ENCODE data around the gene PNLIP. TPM values are rescaled to one million over a fixed set of nuclear protein-coding genes. Genes with fewer than 3 reads are reported as not detected.

PNLIP gene
- under 1 TPM in 6 of 12 donors, not detected in 6; 0.12 to 0.45 (median 0.16) TPM for polyA plus RNA-seq (ENCODE audit: insufficient read length in 12 of 12)
- long read RNA-seq, donor 1, result 0 reads
- long read RNA-seq, donor 2, result 0 reads
- long read RNA-seq, donor 3, result 0 reads
- long read RNA-seq, donor 4, result 0 reads
- long read RNA-seq, donor 5, result 0 reads
- long read RNA-seq, donor 6, result 0 reads
- long read RNA-seq, donor 7, result 0 reads
- long read RNA-seq, donor 8, result 0 reads
- long read RNA-seq, donor 9, result 0 reads
- long read RNA-seq, donor 10, result 0 reads
- long read RNA-seq, donor 11, result 0 reads

DNA sequence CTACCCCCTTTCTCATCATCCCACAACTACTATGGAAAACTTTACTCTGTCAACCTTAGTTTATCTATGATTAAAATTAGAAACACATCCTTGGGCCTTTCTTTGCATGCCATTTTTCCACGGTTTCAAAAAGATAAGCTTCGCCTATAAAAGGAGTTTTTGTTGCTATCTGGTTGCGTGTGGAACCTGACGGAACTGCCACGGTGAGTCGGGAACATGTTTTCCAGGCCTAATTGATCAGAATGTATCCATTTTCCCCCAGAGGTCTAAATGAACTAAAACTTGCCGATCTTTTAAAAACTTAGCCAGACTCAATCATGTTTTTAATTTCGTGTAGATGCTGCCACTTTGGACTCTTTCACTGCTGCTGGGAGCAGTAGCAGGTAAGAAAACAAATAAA is at the start of gene PNLIP:
Gene PNLIP, plus strand, starts transcription at position 176 of the 400 bp plus-strand sequence. Its CDS starts 162 bp downstream, at position 338.
- no peak for DNase-seq

DNA sequence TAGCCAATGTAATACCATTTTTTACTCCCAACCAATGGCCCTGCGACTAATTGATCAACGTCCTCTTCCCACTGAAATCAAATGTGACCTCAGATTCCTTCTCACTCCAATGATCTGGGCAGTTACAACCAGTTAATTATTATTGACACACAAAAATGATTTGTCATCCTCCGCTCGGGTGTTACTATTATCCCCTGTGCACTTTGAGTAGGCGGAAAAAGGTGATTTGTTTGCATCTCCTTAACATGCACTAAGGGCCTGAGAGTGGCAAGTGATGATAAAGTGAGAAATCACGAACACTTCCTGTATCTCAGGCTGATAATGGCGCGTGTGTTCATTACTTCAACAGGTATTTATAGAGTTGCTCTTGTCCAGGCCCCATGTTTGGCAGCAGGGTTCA is 40.9 kb upstream of the PNLIP start:
- no peak for DNase-seq

DNA sequence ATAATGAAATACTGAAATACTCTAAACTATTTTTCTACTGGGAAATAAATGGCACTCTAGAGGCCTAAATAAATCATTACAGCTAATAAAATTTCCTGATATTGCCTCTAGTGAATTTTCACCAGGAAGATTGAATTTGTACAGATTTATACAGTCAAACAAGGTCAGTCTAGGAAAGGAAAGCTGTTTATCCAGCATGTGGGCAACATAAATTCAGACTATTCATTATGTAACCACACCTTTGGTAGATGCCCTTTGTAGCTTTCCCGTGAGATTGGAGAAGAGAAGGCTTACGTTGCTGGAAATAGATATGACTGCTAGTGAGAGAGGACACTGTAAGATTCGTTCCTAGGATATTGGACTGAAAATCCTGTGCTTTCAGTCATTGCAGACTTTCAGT is 35.2 kb upstream of the PNLIP start:
- no peak for DNase-seq

DNA sequence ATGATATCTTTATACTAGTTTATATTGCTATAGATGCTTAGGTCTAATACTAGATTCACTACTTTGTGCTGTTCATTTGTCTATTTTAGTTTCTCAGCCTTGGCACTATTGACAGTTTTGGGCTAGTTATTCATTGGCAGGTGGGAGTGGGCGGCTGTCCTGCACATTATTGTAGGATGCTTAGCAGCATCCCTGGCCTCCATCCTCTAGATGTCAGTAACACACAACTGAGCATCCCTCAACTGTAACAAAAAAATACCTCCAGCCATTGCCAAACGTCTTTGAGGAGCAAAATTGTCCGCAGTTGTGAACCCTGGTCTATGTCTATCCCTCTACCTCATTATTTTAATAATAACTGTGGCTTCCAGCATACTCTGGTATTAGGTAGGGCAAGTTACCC is 34.4 kb upstream of the PNLIP start:
- no peak for DNase-seq

DNA sequence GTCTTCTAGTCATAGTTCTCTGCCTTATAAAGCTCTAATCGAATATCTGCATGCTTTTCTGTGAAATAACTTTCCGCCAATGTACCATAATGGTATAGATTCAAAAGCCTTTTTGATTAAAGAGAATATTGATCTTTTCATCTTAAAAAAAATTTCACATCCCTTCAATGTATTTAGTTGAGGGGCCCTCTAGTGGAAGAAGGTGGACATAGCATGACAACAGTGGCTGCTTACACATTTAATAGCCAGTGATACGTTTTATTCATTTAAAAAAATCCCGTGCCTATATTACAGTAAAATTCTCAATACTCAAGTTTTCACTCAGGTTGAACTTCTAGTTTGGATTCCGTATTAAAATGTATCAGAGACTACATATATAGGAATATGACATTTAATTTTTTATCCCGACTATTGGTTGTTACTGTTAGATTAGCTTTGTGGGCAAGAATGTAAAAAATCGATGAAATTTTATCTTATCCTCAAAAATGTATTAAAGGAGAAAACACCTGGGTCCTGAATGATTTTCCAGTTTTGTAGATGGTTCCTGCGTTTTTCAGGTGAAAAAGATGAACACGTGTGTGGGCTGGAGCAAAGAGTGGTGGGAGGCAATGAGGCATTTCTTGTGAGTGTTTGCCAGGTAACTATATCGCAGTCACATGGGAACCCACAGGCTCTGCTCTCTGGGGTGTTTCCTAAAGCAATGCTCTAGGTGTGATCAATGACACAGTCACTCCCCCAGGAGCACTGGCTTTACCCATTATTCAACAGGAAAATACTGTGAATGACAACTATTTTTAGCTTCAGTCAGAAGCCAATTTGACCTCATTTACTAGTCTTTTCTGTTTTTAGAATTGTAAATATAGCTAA is 24.1 kb upstream of the PNLIP start:
- peak; percentile 33 for DNase-seq

DNA sequence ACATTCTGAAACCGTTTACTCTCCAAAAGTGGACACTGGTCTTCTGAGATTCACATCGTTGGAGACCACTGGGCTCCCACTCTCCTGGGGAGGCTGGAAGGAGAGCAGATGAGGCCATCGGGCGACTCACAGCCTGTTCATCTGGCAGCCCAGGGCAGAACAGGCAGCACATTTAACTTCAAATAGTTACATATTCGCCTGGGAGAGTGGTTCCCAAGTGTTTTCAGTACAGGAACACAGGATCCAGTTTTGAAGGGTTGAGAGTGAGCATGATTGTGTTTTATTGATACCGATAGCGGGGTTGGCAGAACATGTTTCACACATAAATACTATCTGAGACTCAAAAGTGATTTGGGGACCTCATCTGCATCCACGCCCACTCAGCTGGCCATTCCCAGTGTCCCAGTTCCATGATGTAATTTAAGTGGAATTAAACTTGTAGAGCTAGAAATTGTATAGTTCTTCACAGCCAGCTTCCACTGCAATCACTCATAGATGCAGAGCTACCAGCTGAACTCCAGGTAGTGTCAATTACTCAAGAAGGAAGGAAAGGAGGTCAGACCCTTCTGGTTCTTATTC is 22.8 kb upstream of the PNLIP start:
- no peak for DNase-seq

DNA sequence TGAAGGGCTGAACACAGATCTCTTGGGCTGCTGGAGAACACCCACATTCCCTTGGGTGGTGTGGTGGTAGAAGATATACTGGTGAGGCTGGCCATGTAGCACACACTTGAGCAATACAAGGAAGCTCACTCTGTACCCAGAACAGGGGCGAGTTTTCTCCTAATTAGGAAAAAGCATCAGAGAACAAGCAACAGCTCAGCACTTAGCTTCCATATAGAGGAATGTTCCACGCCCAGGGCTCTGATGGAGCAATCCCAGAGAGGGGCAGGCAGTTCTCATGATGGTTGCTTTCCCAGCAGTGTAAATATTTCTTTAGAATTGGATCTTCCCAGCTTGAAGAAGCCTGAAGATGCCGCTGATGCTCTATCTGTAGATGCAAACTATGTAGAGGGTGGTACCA is 21.0 kb upstream of the PNLIP start:
- no peak for DNase-seq

DNA sequence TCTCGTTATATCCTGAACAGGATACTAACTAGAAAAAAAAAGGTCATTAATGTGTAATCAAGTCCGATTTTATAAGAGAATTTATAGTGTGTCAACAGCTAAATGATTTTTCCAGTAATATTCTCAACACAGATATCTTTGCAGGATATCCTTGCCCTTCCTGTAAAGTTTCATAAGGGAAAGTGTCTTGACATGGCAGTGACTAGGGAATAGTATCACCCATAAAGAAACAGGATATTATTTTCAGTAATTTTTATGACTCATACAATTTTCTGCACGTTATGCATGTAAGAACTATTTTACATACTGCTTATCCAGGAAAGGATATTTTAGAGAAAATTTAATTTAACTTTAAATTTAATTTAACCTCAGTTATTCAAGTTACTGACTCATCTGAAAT is 19.5 kb upstream of the PNLIP start:
- DNase-seq, result no peak

DNA sequence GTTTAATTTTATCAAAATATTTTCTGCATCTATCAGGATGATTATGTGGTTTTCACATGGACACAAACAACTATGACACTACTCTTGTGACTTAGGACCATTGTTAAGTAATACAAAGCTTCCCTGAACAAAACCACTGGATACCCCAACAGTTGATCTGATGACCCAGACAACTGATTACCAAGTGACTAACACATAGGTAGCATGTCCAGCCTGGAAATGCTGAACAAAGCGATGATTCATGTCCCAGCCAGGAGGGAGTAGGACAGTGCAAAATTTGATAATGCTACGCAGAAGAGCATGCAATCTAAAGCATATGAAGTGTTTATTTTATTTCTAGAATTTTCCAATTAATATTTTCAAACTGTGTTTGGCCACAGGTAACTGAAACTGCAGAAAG is 8.9 kb upstream of the PNLIP start:
- no peak for DNase-seq

DNA sequence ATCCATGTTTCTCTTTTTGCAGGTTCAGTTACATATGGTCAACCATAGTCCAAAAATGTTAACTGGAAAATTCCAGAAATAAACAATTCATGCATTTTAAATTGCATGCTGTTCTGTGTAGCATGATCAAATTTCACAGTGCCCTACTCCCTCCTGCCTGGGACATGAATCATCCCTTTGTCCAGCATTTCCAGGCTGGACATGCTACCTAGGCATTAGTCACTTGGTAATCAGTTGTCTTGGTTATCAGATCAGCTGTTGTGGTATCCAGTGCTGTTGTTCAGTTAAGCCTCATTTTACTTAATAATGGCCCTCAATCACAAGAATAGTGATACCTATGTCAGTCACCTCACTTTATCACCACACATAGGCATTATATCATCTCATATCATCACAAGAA is 7.3 kb upstream of the PNLIP start:
- DNase-seq, result no peak

DNA sequence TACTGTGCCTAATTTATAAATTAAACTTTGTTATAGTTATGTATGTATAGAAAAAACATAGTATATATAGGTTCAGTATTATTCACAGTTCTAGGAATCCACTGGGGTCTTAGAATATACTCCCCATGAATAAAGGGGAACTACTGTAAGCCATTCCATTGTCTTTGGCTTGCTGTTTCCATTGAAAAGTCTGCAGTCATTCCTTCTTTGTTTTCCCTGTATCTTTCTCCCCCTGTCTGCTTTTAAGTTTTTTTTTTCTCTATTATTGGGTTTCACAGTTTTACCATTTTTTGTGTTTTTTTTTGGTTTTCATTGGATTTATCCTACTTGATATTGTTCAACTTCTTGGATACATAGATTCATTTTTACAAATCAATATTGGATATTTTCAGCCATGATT is 6.7 kb upstream of the PNLIP start:
- no peak for DNase-seq

DNA sequence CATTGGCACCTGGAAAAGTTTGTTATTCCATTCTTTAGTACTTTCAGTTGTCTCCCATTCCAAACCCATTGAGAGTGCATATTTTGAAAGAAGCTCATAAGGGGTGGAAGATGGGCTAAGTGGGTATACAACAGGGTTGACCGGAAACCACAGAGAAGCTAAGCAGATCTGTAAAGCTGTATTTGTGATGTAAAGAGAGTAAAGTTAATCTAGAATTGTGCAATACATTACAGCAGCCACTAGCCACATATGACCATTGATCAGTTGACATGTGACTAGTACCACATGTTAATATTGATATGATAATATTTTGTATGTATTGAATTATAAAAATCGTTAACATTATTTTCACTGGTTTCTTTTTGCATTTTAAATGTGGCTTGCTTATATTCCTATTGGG is 4.9 kb upstream of the PNLIP start:
- DNase-seq, result no peak

DNA sequence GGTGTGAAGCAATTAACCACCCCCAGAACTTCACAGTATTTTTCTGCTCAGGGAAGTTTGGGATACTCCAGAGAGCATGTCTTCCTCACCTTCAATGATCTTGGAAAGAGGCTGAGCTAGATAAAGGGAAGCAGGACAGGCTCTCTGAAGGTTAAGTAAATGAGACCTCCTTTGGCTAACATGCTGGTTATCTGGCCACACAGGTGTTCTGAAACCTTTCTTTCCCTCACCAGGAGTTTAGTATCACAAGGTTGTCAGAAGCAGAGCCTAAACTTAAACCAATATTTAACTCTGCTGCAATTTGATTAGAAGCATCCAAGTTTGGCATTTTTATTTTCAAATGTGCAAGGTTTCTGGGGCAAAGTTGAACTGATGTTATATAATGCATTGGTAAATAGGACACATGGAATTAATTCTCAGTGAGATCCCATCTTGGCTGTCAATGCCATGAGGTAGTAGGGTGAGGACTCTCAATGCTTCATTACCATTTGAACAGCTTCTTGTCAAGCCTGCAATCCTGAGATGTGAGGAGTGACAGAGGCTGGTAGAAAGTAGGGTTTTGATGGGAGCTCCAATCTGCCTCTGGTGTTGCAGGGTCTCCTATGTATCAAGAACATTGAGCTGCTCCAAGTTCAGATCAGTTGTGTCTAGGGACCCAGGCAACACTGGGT is 3.6 kb upstream of the PNLIP start:
- no peak for DNase-seq

DNA sequence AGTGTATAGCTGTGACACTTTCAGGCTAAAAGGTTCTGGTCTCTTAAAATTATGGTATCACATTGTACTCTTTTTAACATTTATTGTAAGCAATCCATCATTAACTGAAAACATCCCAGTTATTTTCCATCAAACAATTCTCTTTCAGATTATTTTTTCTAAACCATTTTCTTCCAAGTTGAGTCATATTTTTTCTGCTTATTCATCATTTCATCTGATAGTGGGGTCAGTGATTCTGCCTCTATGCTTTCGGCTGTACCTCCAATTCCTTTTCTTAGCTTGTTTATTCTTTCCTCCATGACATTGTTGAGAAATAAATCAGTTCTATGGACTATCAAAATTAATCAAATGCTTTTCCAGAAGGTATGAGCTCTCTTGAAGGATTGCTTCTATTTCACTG is 609 bp upstream of the PNLIP start:
- DNase-seq, result no peak

DNA sequence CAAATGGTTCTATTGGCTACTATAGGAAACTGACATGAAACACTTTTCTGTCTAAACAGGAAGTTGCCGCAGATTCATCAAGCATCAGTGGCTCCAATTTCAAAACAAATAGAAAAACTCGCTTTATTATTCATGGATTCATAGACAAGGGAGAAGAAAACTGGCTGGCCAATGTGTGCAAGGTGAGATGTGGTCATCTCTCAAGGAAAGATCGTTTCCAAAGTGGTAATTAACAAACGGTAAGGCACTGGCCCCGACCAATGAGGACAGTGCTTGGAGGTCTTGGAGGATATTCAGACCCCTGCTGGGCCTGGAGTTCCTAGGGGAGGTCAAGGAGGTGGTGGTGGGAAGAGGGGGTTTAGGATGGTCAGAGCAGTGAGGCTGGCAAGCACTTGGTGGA is 2.6 kb downstream of the PNLIP start:
- no peak for DNase-seq

DNA sequence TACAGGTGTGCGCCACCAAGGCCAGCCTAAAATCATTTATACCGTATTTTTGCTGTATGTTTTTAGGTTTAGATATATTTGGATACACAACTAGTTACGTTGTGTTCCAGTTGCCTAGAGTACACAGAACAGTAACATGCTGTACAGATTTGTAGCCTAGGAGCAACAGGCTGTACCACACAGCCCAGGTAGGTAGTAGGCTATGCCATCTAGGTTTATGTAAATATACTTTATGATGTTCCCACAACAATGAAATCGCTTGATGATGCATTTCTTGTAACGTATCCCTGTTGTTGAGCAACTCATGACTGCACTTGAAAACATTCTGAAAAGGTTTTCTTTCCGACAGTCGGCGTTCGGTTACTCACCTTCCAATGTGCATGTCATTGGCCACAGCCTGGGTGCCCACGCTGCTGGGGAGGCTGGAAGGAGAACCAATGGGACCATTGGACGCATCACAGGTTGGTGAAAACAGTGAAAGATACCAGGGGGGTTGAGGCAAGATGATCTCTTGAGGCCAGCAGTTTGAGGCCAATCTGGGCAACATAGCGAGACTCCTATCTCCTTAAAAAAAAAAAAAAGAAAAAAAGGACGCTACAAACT is 7.7 kb downstream of the PNLIP start:
- DNase-seq, result no peak

DNA sequence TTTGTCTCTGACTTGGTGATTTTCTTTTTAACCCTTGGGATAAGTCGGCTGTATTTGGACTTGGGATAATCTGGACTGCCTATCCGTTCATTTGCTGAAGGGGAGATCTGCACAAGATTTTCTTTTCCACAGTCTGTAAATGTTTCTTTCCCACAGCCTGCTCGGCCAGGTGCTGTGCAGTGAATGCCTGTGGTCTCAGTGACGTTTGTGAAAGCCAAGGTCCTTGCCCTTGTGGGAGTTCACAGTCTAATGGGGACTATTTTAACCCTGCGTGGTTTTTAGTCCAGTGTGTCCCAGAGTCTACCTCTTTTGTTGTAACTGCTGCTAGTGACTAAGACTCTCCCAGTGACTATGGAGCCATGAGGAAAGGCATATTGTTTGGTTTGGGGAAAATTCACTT is 8.9 kb downstream of the PNLIP start:
- DNase-seq, result no peak

DNA sequence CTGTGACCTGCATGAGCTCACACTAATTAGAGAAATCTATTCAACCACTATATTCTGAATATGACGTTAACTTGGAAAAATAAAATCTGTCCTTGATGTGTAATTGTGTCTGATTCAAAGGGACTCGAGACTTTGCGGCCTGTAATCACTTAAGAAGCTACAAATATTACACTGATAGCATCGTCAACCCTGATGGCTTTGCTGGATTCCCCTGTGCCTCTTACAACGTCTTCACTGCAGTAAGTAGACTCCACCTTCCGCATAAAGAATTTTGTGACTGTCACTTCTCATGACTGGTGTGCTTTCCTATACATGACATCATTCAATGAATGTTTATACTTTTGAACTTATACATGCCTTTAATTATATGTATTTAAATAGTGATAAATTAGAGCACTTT is 10.1 kb downstream of the PNLIP start:
- DNase-seq, result no peak

DNA sequence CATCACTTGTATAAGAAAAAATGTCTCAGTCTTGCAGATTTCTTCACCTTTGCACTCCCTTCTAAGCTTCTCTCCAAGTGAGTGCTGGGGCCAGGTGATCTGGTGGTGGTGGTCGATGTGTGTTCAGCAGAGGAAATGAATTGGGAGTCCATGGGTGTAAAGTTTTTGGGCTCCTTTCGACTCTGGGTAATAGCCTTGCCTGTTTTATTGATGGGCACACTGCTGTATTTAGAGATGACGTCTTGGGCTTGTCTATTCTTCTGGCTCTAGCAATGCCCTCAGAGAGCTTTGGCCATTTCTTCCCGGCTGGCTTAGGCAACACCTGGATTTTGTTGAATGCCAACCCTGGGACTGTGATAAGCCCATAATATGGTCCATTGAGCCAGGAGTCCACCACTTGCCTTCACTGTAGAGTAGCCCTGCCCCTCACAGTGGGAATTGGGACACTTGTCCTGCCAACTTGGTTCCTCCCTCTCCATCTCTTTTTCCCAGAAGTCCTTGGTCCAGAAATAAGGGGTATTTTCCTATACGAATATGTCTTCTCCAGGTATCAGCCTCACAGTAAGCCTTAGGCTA is 11.7 kb downstream of the PNLIP start:
- DNase-seq, result no peak

DNA sequence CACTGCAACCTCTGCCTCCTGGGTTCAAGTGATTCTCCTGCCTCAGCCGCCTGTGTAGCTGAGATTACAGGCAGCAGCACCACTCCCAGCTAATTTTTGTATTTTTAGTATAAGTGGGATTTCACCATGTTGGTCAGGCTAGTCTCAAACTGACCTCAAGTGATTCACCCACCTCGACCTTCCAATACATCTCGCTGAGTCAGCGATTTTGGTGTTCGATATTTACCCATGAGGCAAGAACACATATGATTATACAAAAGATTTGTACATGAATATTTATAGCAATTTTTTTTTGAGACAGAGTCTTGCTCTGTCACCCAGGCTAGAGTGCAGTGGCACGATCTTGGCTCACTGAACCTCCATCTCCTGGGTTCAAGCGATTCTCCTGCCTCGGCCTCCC is 19.8 kb downstream of the PNLIP start:
- DNase-seq, result no peak

DNA sequence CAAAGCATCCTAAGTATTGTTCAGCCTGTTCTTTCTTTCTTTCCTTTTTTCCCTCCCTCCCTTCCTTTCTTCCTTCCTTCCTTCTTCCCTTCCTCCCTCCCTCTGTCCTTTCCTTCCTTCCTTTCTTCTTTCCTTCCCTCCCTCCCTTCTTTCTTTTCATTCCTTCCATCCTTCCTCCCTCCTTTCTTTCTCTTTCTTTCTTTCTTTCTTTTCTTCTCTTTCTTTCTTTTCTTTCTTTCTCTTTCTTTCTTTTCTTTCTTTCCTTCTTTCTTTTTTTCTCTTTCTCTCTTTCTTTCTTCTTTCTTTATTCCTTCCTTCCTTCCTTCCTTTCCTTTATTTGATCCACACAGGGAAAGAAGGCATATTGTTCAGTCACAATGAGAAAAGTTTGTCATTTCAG is 21.2 kb downstream of the PNLIP start:
- no peak for DNase-seq

DNA sequence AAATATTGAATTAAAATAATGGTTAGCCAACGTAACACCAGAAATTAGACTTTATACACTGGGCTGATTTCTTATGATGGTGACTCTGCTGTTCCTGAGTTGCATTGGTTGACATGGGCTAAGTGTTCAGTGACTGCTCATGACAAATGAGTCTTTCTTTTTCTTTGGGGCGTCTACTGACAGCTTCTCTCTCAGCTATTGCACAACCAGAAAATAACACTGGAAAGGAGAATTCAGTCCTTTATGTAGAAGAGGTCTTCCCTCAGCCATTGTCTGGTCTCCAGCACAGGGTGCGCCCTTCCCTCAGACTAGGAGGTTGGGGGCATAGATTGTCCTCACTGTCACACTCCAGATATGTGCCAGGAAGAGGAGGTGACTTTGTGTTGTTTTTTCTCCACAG is 21.6 kb downstream of the PNLIP start:
- DNase-seq, result no peak
